GM11168 (cell line): Measurements from ENCODE around the gene ROBO1.

Experiments
- in situ Hi-C: fragments of 300-500 bp; cut with MboI; formaldehyde crosslinking; loops from one replicate; pipeline ENCODE4 v1.12.0; 2022; ENCODE audit warnings: low sequenced_read_pairs; ENCODE audit not compliant: unreplicated experiment

ROBO1 gene

GRCh38 chr3:78963771-78964170, 804.0 kb downstream of the ROBO1 start:
- in situ Hi-C loops: no loop called here

- in situ Hi-C loops: no loop called here
Observed at GRCh38 chr3:78957456-78957855, 810.3 kb downstream of the ROBO1 start.

- in situ Hi-C loops: no loop called here
Observed at GRCh38 chr3:78951342-78951945, 816.4 kb downstream of the ROBO1 start.

GRCh38 chr3:78941587-78941986, 826.2 kb downstream of the ROBO1 start:
- in situ Hi-C loops: no loop called here

GRCh38 chr3:78940626-78941025, 827.2 kb downstream of the ROBO1 start:
- in situ Hi-C loops: no loop called here

GRCh38 chr3:78940128-78940527, 827.7 kb downstream of the ROBO1 start:
- in situ Hi-C loops: no loop called here

GRCh38 chr3:78937475-78937874, 830.3 kb downstream of the ROBO1 start:
- in situ Hi-C loops: no loop called here

- in situ Hi-C loops: no loop called here
Observed at GRCh38 chr3:78927759-78928158, 840.0 kb downstream of the ROBO1 start.

- in situ Hi-C loops: no loop called here
Observed at GRCh38 chr3:78926523-78926922, 841.3 kb downstream of the ROBO1 start.

GRCh38 chr3:78924711-78925110, 843.1 kb downstream of the ROBO1 start:
- in situ Hi-C loops: loop anchor here (5.0 kb wide), 1 partner anchor 57 kb away; no protein-coding TSS in a partner anchor

- in situ Hi-C loops: no loop called here
Observed at GRCh38 chr3:78919021-78919755, 848.6 kb downstream of the ROBO1 start.

GRCh38 chr3:78918361-78919020, 849.3 kb downstream of the ROBO1 start:
- in situ Hi-C loops: no loop called here

- in situ Hi-C loops: no loop called here
Observed at GRCh38 chr3:78917536-78917935, 850.3 kb downstream of the ROBO1 start.

- in situ Hi-C loops: no loop called here
Observed at GRCh38 chr3:78913711-78914110, 854.1 kb downstream of the ROBO1 start.

- in situ Hi-C loops: no loop called here
Observed at GRCh38 chr3:78912687-78913086, 855.1 kb downstream of the ROBO1 start.

- in situ Hi-C loops: no loop called here
Observed at GRCh38 chr3:78912259-78912658, 855.5 kb downstream of the ROBO1 start.

- in situ Hi-C loops: no loop called here
Observed at GRCh38 chr3:78911394-78911793, 856.4 kb downstream of the ROBO1 start.

GRCh38 chr3:78908236-78908635, 859.6 kb downstream of the ROBO1 start:
- in situ Hi-C loops: no loop called here

- in situ Hi-C loops: no loop called here
Observed at GRCh38 chr3:78907367-78907766, 860.4 kb downstream of the ROBO1 start.

- in situ Hi-C loops: no loop called here
Observed at GRCh38 chr3:78906930-78907329, 860.9 kb downstream of the ROBO1 start.

GRCh38 chr3:78906245-78906644, 861.6 kb downstream of the ROBO1 start:
- in situ Hi-C loops: no loop called here
